ENCODE data around the gene IGSF22.

Gene IGSF22

DNA sequence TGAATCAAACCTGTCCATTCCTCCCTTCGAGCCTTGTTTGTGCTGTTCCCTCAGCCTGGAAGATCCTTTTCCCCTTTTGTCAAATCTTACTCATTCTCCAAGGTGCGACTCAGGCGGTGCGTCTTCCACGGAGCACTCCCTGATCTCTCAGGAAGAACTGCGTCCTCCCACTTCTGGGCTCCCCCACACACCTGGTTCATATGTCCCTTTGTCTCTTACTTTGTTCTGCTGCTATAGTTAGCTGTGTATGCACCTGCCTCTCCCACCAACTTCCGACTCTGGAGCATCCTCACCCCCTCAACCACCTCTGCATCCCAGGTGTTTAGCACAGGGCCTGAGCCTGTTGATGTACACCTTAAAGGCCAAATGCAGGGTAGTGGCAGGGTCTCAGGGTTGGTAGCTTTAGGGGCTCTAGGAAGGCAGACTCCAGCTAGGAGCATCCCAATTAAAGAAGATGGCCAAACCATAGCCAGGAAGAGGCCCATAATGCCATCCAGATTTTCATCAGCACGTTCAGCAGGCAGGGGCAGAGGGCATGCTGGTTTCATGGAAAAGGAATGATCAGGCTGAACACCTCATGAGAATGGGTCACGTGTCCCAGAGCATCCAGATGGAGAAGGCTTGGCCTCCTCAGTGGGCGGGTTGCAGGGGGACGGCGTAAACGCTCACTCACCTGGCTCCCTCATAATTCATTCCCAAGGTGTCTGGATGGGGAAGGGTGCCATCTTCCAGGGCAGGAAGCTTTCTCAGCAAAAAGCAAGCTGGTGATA lies 45.5 kb upstream of the IGSF22 start:
- no peak overlapping the region for H3K4me3 ChIP-seq (ENCODE audit: low read depth, low read length)
- TF ChIP-seq POLR2A (IDR thresholded peaks at IDR 0.05; ENCODE audit: extremely low read depth, insufficient read length) (no peak), MYC (IDR thresholded peaks at IDR 0.05; ENCODE audit: low read depth, low read length) (no peak)
- TF ChIP-seq, protein P1, sequence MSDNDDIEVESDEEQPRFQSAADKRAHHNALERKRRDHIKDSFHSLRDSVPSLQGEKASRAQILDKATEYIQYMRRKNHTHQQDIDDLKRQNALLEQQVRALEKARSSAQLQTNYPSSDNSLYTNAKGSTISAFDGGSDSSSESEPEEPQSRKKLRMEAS (IDR thresholded peaks at IDR 0.05; ENCODE audit: low read depth, low read length): no peak
- TF ChIP-seq, protein P2, sequence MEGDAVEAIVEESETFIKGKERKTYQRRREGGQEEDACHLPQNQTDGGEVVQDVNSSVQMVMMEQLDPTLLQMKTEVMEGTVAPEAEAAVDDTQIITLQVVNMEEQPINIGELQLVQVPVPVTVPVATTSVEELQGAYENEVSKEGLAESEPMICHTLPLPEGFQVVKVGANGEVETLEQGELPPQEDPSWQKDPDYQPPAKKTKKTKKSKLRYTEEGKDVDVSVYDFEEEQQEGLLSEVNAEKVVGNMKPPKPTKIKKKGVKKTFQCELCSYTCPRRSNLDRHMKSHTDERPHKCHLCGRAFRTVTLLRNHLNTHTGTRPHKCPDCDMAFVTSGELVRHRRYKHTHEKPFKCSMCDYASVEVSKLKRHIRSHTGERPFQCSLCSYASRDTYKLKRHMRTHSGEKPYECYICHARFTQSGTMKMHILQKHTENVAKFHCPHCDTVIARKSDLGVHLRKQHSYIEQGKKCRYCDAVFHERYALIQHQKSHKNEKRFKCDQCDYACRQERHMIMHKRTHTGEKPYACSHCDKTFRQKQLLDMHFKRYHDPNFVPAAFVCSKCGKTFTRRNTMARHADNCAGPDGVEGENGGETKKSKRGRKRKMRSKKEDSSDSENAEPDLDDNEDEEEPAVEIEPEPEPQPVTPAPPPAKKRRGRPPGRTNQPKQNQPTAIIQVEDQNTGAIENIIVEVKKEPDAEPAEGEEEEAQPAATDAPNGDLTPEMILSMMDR (IDR thresholded peaks at IDR 0.05; ENCODE audit: low read depth, low read length): no peak
- DNase-seq (ENCODE audit: low read depth): no peak

DNA sequence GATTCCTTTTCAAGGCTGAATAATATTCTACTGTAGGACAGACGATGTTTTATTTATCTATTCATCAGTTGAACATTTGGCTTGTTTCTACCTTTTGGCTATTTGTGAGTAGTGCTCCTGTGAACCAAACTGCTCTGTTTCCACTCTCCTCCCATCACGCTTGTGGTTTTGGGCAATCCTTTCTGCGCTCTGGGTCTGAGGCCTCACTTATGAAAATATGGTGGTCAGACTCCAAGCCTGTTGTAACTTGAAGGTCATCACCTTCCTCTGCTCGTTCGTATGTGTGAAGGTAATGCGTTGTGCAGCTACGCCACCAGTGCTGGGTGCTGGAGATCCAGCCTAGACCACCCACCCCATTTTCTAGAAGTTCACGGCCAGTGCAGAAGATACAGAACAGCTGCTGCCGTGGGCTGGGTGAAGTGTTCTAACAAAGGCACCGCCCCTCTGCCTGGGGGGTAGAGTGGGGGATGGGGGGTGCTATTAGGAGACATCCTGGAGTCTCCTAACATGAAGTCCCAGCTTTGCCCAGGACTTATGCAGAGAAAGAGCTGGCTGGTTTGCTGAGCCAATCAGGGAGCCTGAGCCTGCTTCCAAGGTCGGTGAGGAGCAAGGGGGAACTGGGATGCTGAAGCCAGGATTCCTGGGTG lies 44.6 kb upstream of the IGSF22 start:
- TF ChIP-seq, protein P2 (IDR thresholded peaks at IDR 0.05; ENCODE audit: low read depth, low read length): no peak
- TF ChIP-seq, protein P1 (IDR thresholded peaks at IDR 0.05; ENCODE audit: low read depth, low read length): no peak
- TF ChIP-seq POLR2A (IDR thresholded peaks at IDR 0.05; ENCODE audit: extremely low read depth, insufficient read length): no peak
- no peak for TF ChIP-seq MYC (IDR thresholded peaks at IDR 0.05; ENCODE audit: low read depth, low read length)
- no peak for DNase-seq (ENCODE audit: low read depth)
- H3K4me3 ChIP-seq (ENCODE audit: low read depth, low read length): no peak overlapping the region

DNA sequence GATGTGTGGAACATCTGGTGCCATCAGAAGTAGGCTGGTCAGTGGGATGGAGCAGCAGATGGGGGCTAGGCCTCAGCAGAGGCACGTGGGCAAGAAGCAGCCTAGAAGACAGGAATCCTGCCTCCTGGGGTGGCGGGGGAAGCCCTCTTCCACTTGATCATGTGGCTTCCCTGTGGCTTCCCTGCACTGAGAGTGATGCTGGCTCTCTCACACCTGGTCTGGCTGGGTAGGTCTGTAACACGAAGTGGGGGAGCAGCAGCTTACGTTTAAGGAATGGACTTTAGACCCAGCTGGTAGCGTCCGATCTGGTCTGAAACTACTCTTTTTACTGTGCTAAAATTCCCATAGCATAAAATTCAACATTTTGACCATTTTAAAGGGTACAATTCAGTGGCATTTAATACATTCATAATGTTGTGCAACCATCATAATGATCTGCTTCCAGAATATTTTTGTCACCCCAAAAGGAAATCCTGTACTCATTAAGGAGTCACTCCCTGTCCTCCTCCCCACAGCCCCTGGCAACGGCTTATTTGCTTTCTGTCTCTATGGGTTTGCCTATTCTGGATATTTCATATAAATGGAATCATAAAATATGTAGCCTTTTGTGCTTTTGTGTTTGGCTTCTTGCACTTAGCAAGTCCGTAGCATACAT lies 43.9 kb upstream of the IGSF22 start:
- no peak for DNase-seq (ENCODE audit: low read depth)
- TF ChIP-seq MYC (IDR thresholded peaks at IDR 0.05; ENCODE audit: low read depth, low read length) (no peak), POLR2A (IDR thresholded peaks at IDR 0.05; ENCODE audit: extremely low read depth, insufficient read length) (no peak)
- TF ChIP-seq, protein P2 (IDR thresholded peaks at IDR 0.05; ENCODE audit: low read depth, low read length): no peak
- TF ChIP-seq, protein P1 (IDR thresholded peaks at IDR 0.05; ENCODE audit: low read depth, low read length): no peak

DNA sequence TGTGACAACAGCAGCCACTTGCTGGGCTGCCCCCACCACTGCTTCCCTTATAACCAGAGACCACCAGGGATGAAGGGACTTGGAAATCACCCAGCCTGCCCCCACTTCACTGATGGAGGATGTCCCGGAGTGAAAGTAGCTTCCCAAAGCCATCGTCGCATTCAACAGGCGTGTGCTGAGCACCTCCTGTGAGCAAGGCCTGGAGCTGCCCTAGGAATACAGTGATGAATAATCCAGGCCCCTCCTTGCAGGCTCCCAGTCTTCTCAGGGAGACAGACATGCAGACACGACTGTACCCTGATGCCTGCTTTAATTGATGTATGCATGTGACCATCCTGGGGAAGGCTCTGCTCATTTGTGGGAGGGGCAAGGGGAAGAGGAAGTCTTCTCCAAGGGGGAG lies 43.0 kb upstream of the IGSF22 start:
- DNase-seq (ENCODE audit: low read depth): no peak
- TF ChIP-seq, protein P2 (IDR thresholded peaks at IDR 0.05; ENCODE audit: low read depth, low read length): no peak
- TF ChIP-seq, protein P1 (IDR thresholded peaks at IDR 0.05; ENCODE audit: low read depth, low read length): no peak
- TF ChIP-seq MYC (IDR thresholded peaks at IDR 0.05; ENCODE audit: low read depth, low read length): no peak
- TF ChIP-seq POLR2A (IDR thresholded peaks at IDR 0.05; ENCODE audit: extremely low read depth, insufficient read length): no peak
- no peak overlapping the region for H3K4me3 ChIP-seq (ENCODE audit: low read depth, low read length)

More for the DNA sequence above, 43.9 kb upstream of the IGSF22 start:
- H3K4me3 ChIP-seq (ENCODE audit: low read depth, low read length): no peak overlapping the region

DNA sequence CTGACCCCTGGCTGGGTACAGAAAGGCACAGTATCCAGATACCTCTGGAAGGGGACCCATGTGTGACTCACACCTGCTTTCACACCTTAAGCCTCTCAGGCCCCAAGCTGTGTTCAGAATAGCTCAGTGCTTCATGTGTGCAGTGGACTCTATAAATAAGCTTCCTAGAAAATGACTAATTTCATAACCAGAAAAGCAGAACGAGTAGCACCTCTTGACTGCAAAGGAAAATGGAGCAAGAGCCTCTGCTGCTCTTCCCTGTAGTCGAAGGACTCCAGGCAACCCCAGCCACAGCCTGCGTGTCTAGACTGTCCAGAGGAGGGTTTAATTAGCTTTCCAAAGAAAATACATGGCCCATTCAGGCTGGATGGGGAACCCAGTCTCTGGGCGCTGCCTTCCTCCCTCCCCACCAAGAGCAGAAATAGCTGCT lies 42.5 kb upstream of the IGSF22 start:
- no peak overlapping the region for H3K4me3 ChIP-seq (ENCODE audit: low read depth, low read length)
- TF ChIP-seq MYC (IDR thresholded peaks at IDR 0.05; ENCODE audit: low read depth, low read length) (no peak), POLR2A (IDR thresholded peaks at IDR 0.05; ENCODE audit: extremely low read depth, insufficient read length) (no peak)
- TF ChIP-seq, protein P1 (IDR thresholded peaks at IDR 0.05; ENCODE audit: low read depth, low read length): no peak
- TF ChIP-seq, protein P2 (IDR thresholded peaks at IDR 0.05; ENCODE audit: low read depth, low read length): no peak
- DNase-seq (ENCODE audit: low read depth): no peak
